Non-pigmented ciliary epithelial cell (primary cell): ENCODE data around the gene RASSF3.
"Not testable (repeated sequence)": the region's sequence is repeated elsewhere in the genome, so short reads cannot be mapped to it uniquely, and the experiment has no call there.

Source experiments
- DNase-seq: peaks from one replicate; pipeline ENCODE4 v3.0.0-alpha.2; 2010; ENCODE audit warnings: low read depth

RASSF3 gene

DNA sequence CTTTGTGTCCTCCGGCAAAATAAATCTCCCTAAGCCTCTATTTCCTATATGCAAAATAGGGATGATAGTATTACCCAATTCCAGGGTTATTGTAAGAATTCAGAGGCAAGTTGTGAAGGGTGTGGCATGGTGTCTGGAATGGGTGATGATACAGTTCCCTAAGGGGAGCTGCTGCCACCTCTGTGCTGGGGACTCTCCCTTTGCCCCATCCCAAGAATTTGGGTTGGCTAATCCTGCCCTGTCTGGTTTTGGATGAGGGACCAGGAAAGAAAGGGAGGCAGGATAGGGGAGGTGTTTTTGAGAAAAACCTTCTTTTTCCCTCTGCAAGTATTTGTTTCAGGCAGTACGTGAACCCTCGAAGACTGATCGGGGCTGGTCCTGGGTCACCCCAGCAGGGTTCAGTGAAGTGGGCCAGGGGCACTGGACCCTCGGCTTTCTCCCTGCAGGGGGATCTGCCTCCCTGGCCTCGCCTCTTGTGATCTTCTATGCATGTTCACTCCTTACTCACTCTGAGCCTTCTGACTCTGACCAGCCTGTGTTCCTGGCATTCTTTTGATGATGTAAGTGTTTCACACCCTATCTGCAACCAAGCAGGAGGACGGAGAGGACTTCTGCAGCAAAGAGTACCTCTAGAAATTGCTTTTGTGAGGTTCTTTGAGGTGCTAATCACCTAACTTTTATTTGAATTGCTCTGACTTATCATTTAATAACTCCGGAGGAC lies 60.8 kb downstream of the RASSF3 start:
- DNase-seq, result peak; percentile 45

DNA sequence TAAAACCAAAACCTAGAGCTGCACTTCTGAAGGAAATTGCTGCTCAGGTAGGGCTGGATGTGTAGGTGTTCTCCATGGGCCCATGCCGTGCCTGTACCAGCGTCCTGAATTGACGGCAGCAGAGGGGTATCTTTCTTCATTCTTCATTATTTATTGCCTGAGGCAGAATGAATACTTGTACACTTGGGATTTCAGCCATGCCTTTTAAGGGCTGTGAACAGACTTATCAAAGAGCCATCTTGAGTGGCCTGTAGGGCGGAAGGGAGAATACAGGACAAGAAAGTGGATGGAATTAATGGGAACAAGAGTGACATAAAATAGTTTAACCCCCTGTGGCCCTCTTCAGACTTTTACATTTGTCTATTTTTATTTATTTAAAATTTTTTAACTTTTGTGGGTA lies 61.4 kb downstream of the RASSF3 start:
- DNase-seq, result no peak

DNA sequence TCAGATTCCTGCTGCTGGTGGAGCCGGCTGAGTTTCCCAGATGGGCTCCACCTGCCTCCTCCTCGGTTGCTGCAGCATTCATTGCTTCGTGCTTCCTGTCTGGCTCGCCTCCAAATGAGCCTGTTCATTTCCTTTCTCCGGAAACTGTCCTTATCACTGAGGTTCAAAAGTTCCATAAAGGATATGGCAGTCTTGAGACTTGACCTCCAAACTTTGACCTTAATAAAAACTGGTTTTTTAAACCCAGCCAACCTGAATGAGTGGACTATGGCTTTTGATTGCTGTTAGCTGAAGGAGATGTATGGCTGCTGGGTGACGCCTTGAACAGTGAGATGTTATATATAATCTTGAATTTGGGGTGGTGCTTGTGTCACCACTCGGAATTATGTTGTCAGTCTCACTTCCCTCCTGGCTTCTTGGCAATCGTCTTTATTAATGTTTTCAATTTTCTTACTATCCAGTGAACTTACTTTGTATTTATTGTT lies 62.7 kb downstream of the RASSF3 start:
- no peak for DNase-seq

DNA sequence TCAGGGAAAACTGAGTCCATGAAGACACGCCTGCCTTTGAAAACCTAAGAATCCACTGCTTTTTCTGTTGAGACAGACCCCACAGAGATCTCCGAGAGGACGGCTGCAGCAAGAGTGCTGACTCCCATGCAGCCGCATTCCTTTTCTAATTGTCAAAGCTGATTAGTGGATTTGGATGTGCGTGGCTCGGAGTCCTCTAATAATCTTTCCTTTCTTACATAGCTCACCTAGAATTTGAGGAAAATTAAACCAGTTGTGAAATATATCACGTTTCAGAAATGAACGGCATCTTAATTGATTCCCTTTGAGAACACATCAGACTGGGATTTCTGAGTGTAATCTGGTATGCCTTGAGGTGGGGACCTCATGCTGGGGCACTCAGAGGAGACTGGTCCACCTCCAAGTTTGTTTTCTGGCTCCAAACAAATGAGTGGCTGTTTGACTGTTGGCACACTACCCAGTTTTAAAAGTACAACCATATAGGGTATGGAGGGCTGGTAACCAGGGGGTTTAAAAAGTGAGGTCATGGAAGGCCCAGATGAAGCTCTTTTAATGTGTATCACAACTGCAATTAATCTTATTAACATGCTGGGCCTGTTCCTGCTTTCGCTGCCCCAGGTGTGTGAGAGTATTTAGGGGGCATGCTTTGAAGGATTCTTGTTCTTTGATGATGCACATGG lies 63.3 kb downstream of the RASSF3 start:
- DNase-seq, result no peak

DNA sequence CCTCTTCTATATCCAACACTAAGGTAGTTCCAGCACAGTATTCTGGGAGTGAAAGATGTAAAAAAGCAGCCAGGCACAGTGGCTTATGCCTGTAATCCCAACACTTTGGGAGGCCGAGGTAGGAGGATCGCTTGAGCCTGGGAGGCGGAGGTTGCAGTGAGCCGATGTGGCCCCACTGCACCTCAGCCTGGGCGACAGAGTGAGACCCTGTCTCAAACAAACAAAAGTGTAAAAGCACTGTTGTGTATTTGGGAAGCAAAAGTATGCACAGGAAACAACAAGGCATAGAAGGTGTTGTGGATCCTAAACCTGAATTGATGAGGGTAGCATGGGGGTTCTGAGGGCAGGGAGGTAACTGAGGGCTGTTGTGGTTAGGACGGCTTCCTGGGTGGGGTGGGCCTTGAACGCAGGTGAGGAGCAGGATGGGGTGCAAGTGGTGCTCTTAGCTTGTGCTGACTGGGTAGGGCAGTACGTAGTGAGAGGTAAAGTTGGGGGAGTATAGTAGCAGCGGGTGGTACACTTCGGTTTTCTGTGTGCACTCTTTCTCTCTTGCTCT lies 64.2 kb downstream of the RASSF3 start:
- DNase-seq, result no peak

DNA sequence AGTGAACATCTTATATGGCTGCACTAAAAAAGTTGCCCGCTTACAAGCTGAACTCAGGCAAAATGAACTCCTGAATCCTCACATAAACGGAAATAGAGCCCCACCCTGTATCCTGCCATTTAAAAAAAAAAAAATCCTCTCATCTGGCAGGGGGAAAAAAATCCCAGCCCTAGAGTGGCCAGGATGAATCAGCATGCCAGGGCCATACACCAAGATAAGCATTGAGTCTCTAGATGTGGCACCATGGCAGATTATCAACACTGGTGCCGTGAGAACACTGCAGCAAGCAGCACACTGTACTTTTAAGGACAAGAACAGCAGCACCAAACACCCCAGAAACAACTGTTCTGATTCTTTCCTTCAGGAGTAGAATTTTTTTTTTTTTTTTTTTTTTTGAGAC lies 65.5 kb downstream of the RASSF3 start:
- no peak for DNase-seq

DNA sequence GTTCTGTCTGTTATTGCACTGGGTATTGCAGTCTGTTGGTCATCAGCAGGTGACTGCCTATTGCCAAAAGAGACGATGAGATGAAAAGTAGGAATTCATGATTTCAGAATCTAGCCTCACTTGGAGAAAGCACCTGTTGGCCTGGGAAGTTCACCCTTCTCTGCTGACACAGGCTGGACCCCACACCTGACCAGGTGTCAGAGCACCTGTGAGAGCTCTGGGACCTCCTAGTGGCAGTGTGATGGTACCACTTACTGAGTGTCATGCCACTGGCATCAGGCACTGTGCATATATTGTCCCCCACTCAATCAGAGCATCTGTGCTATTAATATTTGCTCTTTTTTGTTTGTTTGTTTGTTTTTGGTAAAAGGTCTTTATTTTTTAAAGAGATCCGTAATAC lies 68.0 kb downstream of the RASSF3 start:
- no peak for DNase-seq

DNA sequence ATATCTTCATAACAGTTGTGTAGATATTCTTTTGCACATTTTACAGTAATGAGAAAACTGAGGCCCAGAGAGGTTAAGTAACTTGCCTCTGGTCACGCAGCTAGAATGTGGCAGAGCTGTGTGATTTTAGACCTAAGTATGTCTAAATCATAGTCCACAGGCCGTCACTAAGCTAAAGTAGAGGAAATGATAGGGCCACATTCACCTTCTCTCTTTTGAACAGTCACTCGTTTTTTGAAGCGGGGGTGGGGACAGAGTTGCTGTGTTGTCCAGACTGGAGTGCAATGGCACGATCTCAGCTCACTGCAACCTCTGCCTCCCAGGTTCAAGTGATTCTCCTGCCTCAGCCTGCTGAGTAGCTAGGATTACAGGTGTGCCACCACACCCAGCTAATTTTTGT lies 68.5 kb downstream of the RASSF3 start:
- no peak for DNase-seq

DNA sequence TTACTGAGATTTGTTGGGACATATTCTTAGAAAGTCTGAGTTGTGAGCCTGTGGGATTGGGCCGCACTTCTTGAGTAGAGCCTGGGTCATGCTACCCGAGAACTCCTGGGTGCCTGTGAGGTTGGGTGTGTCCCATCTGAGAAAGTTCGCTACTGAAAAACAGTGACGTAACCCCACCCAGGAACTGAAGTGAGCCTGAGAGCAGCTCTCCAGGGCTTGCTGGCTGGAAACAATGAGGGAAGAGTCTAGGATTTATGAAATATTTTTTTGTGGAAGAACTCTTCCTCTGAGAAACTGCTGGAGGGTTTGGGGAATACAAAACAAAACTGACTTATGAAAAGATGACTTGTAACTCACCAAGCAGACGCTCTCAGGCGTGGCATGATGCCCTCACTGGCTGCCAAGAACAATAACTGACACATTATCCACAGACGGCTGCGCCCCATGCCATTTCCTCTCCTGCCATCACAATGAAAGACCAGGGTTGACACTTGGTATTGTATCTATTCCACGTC lies 69.2 kb downstream of the RASSF3 start:
- DNase-seq, result no peak

DNA sequence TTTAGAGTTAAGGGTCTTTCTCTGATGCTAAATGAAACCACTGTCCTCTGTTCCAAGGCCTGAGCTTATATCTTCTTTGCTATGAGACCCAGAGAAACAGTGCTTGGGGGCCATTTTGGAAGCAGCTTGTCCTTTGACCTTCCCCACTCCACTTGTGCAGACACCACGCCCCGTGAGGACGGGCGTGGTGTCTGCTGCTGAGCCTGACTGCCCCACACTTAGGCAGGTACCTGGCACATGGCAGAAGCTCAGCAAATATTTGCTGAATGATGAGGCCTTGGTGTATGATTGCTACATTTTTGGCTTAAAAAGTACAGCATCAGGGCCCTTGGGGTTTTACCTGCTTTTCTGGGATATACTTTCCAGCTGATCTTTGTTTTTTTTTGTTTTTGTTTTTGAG lies 69.9 kb downstream of the RASSF3 start:
- no peak for DNase-seq

DNA sequence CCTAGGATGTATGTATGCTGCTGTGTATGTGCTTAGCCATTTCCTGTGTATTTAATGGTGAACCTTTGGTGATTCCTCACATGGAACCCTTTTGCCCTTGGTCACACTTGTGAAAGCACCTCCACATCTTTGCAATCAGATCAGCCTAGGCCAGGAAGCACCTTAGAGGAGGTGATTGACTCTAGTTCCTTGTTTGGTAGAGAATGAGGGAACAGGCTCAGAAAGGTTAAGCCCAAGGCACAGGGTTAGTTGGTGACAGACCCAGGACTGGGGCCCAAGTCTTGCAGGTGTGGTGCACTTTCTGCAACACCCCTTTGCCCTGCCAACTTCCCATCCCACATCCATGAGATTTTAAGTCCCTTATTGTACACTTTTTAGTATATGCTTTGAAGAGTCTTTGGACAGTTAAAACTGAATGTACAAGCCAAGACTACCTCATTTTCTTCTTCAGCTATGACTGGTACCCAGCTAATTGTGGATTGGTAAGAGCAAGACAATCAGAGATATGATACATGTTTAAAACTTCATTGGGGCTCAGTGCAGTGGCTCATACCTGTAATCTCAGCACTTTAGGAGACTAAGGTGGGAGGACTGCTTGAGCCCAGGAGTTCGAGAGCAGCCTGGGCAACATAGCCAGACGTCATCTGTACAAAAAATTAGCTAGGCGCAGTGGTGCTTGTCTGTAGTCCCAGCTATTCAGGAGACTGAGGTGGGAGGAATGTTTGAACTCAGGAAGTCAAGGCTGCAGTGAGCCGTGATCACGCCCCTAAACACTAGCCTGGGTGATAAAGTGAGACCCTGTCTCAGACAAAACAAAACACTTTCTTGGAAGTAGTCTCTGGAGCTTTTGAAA lies 71.1 kb downstream of the RASSF3 start:
- no peak for DNase-seq

DNA sequence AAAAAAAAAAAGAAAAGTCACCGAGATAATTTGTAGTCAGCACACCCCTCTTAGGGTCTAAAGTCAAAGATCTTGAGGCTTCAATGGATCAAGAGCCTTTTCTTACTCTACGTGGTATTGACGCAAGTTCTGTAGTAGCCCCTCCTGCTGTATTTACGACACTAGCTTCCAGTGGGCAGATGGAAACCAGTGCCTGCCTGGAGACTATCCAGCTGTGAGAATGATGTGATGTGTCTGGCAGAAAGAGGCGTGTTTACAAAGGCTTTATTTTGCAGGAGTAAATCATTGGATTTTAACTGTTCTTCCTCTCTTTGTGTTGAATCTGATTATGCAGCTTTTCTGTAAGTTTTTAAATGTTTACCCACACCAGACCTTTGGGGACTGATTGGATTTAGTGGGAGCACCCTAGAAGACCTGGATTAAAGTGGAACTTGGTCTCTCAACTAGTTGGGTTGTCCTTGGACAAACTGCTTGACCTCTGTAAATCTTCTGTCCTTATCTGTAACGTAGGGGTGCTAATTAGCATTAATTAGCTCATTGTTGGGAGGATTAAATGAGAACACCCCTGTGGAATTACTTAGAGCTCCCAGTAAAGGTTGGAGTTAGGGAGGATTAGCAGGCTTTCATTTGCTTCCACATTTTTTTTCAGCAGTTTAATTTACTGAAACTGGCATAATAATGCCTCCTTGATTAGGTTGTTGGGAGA lies 72.4 kb downstream of the RASSF3 start:
- no peak for DNase-seq

DNA sequence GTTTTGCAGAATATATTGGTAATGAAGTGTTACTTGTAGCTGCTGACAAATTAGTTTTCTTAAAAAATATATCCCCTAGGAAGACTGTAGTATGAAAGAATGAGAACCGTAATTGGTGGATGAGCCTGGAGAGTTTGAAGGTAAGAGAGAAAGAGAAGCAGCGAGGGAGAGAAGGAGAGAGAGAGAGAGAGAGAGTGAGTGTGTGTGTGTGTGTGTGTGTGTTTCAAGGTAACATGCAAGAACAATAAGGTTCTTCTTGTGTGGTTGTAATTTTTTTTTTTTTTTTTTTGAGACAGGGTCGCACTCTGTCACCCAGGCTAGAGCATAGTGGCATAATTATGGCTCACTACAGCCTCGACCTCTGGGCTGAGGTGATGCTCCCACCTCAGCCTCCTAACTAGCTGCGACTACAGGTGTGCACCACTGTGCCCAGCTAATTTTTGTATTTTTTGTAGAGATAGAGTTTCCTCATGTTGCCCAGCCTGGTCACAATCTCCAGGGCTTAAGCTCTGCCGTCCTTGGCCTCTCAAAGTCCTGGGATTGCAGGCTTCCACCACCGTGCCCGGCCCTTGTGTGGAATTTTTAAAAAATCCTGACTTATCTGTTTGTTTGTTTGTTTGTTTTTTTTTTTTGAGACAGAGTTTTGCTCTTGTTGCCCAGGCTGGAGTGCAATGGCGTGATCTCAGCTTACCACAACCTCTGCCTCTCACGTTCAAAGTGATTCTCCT lies 73.7 kb downstream of the RASSF3 start:
- DNase-seq, result no peak

DNA sequence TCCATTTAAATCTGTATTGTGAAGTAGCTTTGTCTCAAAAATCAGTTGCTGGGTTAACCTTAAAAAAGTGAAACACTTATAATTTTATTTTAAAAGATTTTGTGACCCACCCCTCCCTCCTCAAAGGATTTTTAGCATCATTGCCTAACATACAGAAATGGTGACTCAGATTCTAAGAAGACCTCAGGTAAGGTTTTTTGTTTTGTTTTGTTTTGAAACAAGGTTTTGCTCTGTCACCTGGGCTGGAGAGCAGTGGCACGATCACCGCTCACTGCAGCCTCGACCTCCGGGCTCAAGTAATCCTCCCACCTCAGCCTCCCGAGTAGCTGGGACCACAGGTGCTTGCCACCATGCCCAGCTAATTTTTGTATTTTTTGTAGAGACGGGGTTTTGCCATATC lies 74.8 kb downstream of the RASSF3 start:
- no peak for DNase-seq

DNA sequence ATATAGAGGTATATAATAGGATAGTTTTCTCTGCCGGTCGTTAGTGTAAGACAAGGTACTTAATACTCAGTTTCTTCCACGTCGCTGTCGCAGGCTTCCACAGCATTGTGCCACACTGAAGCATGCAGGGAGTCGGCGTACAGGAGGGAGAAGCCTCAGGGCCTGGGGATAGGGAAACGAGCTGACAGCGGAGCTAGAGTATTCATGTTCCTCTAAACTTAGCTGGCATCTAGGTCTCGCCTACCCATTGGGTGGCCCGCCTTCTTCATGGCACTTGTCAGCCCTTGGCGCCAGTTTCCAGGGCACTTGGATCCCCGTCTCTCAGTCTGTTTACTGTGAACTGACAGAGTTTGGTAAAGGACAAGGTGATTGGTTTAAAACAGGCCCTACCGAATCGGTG lies 75.3 kb downstream of the RASSF3 start:
- DNase-seq, result no peak

DNA sequence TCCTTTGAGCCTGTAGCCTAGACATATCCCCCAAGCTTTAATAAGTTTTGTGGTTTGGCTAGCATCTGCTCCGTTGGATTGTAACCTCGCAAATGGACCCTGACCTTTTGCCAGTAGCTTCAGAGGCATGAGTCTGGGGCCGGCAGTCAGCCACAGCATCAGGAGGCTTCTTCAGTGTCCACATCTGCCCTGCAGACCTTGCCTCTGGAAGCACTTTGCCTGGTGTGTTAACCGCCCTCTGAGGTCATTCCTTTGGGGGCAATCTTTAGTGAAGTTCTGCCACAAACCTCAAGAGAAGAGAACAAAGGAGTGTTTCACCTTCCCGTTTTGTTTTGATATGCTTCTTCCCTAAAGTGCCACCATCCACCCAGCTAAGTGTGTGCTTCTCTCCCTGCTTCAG lies 77.5 kb downstream of the RASSF3 start:
- no peak for DNase-seq

DNA sequence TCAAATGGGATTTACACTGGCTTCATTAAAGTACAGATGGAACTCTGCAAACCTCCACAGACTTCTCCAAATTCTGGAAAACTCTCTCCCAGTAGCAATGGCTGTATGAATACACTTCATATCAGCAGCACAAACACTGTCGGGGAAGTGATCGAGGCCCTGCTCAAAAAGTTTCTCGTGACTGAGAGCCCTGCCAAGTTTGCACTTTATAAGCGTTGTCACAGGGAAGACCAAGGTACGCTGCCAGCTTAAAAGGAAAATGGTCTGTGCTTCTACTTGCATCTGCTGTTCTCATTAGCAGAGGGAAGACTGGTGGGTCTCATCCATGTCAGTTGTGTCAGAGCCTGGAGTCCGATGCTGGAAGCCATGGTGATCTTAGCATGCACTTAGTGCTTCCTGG lies 77.9 kb downstream of the RASSF3 start:
- no peak for DNase-seq

DNA sequence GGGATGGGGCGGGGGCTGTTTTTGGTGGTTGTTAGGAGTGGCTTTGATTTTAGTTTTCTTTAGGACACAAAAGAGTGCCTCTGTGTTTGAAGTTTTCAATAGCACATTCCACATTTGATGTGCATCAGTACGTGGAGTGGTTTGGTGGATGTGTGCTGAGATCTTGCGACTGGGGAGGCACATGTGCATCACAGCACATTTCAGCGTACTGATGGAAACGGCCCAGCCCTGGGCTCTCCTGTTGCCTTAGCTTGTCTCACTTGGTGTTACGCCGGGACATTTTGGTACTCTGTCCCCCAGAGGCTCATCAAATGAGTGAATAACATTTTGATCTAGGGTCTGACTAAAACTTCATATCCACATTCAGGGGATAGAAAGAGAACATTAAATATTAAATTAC lies 78.4 kb downstream of the RASSF3 start:
- DNase-seq, result no peak

DNA sequence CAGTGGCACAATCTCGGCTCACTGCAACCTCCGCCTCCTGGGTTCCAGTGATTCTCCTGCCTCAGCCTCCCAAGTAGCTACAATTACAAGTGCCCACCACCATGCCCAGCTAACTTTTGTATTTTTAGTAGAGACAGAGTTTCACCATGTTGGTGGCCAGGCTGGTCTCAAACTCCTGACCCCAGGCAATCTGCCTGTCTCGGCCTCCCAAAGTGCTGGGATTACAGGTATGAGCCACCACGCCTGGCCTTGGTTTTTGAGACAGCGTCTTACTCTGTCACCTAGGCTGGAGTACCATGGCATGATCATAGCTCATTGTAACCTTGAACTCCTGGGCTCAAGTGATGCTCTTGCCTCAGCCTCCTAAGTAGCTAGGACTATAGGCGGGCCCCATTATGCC lies 79.9 kb downstream of the RASSF3 start:
- not testable (repeated sequence) for DNase-seq

DNA sequence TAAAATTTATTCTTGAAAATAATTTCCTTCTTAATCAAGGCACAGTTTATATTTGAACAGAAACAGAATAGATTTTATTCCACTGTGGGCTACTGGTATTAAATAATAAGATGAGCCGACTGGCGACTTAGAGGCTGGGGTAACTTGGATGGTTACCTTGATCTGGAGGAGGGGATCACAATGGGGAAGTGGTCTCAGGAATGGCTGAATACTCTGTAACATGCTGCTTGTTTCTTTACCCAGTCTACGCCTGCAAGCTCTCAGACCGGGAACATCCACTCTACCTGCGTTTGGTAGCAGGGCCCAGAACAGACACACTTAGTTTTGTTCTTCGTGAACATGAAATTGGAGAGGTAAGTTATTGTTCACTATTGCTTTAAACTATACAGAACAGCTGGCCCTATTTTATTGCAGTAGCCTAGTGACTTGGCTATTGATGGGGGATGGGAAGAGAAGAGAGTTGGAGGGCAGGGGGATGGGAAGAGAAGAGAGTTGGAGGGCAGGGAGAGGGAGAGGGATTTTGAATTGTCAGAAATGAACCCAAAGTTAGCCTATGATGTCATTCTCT lies 81.0 kb downstream of the RASSF3 start:
- no peak for DNase-seq
